Placental epithelial cell (primary cell): ENCODE data around the gene SATB2. TPM values are rescaled to one million over a fixed set of nuclear protein-coding genes. Genes with fewer than 3 reads are reported as not detected.

Experiments
- total RNA-seq: library from RNA; depleted of rRNA; stranded (reverse); fragments of >200 nt; gene quantifications from 2 replicates; pipeline ENCODE4 v1.2.3, GENCODE V29; 2012

The SATB2 gene
- 0.22 and 1.2 TPM in 2 replicates for total RNA-seq

DNA sequence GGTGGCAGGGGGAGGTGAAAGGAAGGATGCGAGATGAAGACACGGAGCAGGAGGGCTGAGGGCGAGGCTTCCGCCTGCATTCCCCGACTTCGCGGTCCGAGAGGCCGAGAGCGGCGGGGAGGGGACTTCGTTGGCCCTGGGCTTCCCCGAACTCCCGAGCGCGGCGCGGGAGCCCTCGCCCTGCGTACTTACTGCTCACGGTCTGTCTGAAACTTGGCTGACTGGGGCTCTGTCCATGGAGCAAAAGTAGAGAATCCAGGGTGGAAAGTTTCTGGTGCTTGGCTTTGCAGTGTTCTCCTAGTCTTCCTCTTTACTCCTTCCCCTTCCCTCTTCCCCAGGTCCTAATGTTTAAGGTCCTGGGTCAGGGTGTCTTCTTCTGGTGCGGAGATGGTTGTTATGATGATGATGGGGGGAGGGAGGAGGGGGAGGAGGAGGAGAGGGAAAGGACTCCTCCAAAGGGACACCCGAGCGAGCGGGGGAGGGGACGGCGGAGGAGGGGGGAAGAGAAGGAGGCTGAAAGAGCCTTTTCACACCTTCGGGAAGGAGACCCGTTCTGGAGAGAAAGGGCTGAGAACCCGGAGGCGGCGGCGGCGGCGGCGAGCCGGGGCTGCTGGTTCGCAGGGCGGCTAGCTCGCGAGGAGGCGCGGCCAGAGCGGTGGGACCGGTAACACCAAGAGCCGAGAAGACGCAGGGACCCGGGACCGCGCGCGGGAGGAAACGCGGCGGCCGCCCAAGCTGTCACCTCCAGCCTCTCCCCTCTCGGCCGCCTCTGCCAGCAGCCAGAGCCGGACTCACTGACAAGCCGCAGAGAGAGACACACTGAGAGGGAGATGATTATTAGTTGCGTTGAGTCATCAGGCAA, at the start of gene SATB2:
Gene SATB2 (minus strand): TSS at position 793 of the 862 bp plus-strand sequence. CDS start 1,902 bp downstream, outside the sequence.

